GM12892 (cell line): ENCODE measurements around the gene WFIKKN2. TPM values are rescaled to one million over a fixed set of nuclear protein-coding genes. Genes with fewer than 3 reads are reported as not detected.

ENCODE experiments used
- DNase-seq: peaks from one replicate; pipeline ENCODE4 v3.0.0; 2011; ENCODE audit not compliant: insufficient read length
- FAIRE-seq: peaks from 2 replicates; lab custom pipeline; 2011; peaks lifted over from hg19 to GRCh38; lab: Jason Lieb, UNC
- POLR2A ChIP-seq: IDR thresholded peaks from 2 replicates; pipeline ENCODE4 v1.6.1; 2011; ENCODE audit warnings: low read depth, low read length, control low read depth
- POLR2AphosphoS5 ChIP-seq: IDR thresholded peaks from 2 replicates; pipeline ENCODE4 v1.6.1; 2011; ENCODE audit warnings: low read depth, low read length, control low read depth
- TAF1 ChIP-seq: IDR thresholded peaks from 2 replicates; pipeline ENCODE4 v1.6.1; 2011; ENCODE audit warnings: low read depth, mild to moderate bottlenecking, control low read depth, low read length, borderline replicate concordance
- polyA plus RNA-seq: library from polyadenylated mRNA; unstranded; fragments of >200 nt; gene quantifications from one replicate; pipeline ENCODE4 v1.2.1, GENCODE V29; 2012; ENCODE audit warnings: missing spikeins, inconsistent platforms; ENCODE audit not compliant: missing spikeins

WFIKKN2 gene
- polyA plus RNA-seq, result not detected

- no peak for TF ChIP-seq TAF1
- no peak for TF ChIP-seq POLR2AphosphoS5
- no peak for TF ChIP-seq POLR2A
- FAIRE-seq, result no peak
- no peak for DNase-seq
Observed at GRCh38 chr17:50835301-50836234, at the start of gene WFIKKN2. Gene WFIKKN2 (plus strand): TSS chr17:50835586. CDS start chr17:50835938, 352 bp downstream.

- DNase-seq (no peak), FAIRE-seq (no peak)
Observed at GRCh38 chr17:50785946-50786570, 49.3 kb upstream of the WFIKKN2 start.

GRCh38 chr17:50787106-50787505, 48.3 kb upstream of the WFIKKN2 start:
- DNase-seq (no peak), FAIRE-seq (no peak)
- TF ChIP-seq POLR2AphosphoS5 (no peak), TAF1 (no peak), POLR2A (no peak)

More at GRCh38 chr17:50785946-50786570, 49.3 kb upstream of the WFIKKN2 start:
- TF ChIP-seq TAF1, result no peak
- TF ChIP-seq POLR2A, result no peak
- no peak for TF ChIP-seq POLR2AphosphoS5

GRCh38 chr17:50790618-50791017, 44.8 kb upstream of the WFIKKN2 start:
- DNase-seq (no peak), FAIRE-seq (no peak)
- TF ChIP-seq POLR2AphosphoS5 (no peak), POLR2A (no peak), TAF1 (no peak)

GRCh38 chr17:50792132-50792531, 43.3 kb upstream of the WFIKKN2 start:
- no peak for FAIRE-seq
- no peak for DNase-seq
- TF ChIP-seq POLR2A (no peak), POLR2AphosphoS5 (no peak), TAF1 (no peak)

GRCh38 chr17:50793007-50793406, 42.4 kb upstream of the WFIKKN2 start:
- no peak for DNase-seq
- no peak for FAIRE-seq
- TF ChIP-seq POLR2A (no peak), TAF1 (no peak), POLR2AphosphoS5 (no peak)

GRCh38 chr17:50794361-50794760, 41.0 kb upstream of the WFIKKN2 start:
- no peak for FAIRE-seq
- TF ChIP-seq POLR2AphosphoS5 (no peak), POLR2A (no peak), TAF1 (no peak)
- DNase-seq, result no peak

GRCh38 chr17:50797135-50797810, 38.1 kb upstream of the WFIKKN2 start:
- TF ChIP-seq POLR2AphosphoS5 (no peak), TAF1 (no peak), POLR2A (no peak)
- DNase-seq (no peak), FAIRE-seq (no peak)

- FAIRE-seq (no peak), DNase-seq (no peak)
- TF ChIP-seq POLR2A, result no peak
- TF ChIP-seq TAF1, result no peak
- no peak for TF ChIP-seq POLR2AphosphoS5
Observed at GRCh38 chr17:50798424-50799288, 36.7 kb upstream of the WFIKKN2 start.

GRCh38 chr17:50799582-50799981, 35.8 kb upstream of the WFIKKN2 start:
- TF ChIP-seq POLR2AphosphoS5 (no peak), TAF1 (no peak), POLR2A (no peak)
- FAIRE-seq, result no peak
- DNase-seq, result no peak
